ENCODE measurements around the gene LTBP1. TPM values are rescaled to one million over a fixed set of nuclear protein-coding genes. Genes with fewer than 3 reads are reported as not detected.

The LTBP1 gene
- total and polyA plus RNA-seq, 2 experiments from 2014 or later, result 15.7 to 49.8 TPM

DNA sequence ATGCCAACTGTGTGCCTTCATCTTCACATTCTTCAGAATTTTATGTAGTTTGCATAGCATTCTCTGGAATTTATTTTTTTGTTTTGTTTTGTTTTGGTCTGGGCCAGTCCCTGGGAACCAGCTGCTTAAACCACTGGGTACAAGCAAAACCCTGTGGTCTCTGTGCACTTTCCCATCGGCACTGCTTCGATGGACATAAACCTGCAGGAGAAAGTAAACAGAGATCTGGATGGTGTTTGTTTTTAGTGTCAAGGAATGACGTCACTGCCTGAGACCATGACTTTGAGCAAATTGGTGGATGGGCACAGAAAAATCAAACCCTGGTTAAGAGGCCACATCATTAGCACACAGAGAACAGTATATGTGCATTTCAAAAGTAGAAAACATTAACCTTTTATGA is 465.0 kb downstream of the LTBP1 start:
- H3K4me2 ChIP-seq, result no peak overlapping the region
- no peak for DNase-seq (ENCODE audit: low spot score)

DNA sequence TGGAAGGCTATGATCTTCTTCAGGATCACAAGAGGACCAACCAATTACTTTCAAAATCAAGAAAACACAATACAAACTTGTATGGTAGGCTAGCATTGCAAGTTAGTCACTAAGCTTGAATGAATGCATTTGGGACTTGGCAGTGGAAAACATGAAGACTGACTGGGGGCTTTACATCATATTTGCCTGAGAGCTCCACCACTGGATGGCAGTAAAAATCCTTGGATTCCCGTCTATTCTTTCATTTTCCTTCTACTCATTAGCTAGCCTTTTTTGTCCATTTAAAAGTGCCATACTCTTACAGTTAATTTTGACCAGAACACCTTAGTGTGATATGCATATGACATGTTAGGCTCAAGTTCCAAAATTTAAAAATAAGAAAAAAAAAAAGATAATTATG is 466.2 kb downstream of the LTBP1 start:
- ATAC-seq (peak; percentile 35; the same call in 1 of the 3 replicates), DNase-seq (ENCODE audit: low spot score) (peak; percentile 54)
- H3K4me1 Mint-ChIP-seq, result no peaks in the 10 kb centered on the region
- no peaks in the 10 kb centered on the region for H3K4me1 ChIP-seq (ENCODE audit: insufficient read depth)
- no peaks in the 10 kb centered on the region for H3K79me2 ChIP-seq (replicated peaks; ENCODE audit: insufficient read depth)
- 0 out of 2 replicates have a peak, but pooled peaks cover 7% of the 10 kb centered on the region for H3K36me3 ChIP-seq (ENCODE audit: insufficient read depth)
- H3K27ac Mint-ChIP-seq, result no peak overlapping the region
- TF ChIP-seq, protein P1, sequence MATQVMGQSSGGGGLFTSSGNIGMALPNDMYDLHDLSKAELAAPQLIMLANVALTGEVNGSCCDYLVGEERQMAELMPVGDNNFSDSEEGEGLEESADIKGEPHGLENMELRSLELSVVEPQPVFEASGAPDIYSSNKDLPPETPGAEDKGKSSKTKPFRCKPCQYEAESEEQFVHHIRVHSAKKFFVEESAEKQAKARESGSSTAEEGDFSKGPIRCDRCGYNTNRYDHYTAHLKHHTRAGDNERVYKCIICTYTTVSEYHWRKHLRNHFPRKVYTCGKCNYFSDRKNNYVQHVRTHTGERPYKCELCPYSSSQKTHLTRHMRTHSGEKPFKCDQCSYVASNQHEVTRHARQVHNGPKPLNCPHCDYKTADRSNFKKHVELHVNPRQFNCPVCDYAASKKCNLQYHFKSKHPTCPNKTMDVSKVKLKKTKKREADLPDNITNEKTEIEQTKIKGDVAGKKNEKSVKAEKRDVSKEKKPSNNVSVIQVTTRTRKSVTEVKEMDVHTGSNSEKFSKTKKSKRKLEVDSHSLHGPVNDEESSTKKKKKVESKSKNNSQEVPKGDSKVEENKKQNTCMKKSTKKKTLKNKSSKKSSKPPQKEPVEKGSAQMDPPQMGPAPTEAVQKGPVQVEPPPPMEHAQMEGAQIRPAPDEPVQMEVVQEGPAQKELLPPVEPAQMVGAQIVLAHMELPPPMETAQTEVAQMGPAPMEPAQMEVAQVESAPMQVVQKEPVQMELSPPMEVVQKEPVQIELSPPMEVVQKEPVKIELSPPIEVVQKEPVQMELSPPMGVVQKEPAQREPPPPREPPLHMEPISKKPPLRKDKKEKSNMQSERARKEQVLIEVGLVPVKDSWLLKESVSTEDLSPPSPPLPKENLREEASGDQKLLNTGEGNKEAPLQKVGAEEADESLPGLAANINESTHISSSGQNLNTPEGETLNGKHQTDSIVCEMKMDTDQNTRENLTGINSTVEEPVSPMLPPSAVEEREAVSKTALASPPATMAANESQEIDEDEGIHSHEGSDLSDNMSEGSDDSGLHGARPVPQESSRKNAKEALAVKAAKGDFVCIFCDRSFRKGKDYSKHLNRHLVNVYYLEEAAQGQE (IDR thresholded peaks at IDR 0.05; ENCODE audit: unreplicated experiment), result no peak
- TF ChIP-seq, protein P2, sequence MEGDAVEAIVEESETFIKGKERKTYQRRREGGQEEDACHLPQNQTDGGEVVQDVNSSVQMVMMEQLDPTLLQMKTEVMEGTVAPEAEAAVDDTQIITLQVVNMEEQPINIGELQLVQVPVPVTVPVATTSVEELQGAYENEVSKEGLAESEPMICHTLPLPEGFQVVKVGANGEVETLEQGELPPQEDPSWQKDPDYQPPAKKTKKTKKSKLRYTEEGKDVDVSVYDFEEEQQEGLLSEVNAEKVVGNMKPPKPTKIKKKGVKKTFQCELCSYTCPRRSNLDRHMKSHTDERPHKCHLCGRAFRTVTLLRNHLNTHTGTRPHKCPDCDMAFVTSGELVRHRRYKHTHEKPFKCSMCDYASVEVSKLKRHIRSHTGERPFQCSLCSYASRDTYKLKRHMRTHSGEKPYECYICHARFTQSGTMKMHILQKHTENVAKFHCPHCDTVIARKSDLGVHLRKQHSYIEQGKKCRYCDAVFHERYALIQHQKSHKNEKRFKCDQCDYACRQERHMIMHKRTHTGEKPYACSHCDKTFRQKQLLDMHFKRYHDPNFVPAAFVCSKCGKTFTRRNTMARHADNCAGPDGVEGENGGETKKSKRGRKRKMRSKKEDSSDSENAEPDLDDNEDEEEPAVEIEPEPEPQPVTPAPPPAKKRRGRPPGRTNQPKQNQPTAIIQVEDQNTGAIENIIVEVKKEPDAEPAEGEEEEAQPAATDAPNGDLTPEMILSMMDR (conservative IDR thresholded peaks at IDR 0.05; ENCODE audit: low read depth in 2 of 2), result peak; percentile 55 to 71
- no peaks in the 10 kb centered on the region for H3K9me2 ChIP-seq (ENCODE audit: insufficient read depth)
- H4K20me1 ChIP-seq (replicated peaks; ENCODE audit: insufficient read depth), result no peaks in the 10 kb centered on the region
- no peak overlapping the region for H3K4me2 ChIP-seq
- H3F3A ChIP-seq (replicated peaks; ENCODE audit: low read depth), result no peaks in the 10 kb centered on the region
- H3K27ac ChIP-seq (ENCODE audit: low read depth), result no peak overlapping the region
- no peak overlapping the region for H3K4me3 Mint-ChIP-seq
- no peaks in the 10 kb centered on the region for H3K27me3 ChIP-seq (ENCODE audit: insufficient read depth)
- H2AFZ ChIP-seq, result no peak overlapping the region
- H3K9me3 Mint-ChIP-seq, result peaks cover 8% of the 10 kb centered on the region
- H3K4me3 ChIP-seq, result no peak overlapping the region
- peaks cover 10% of the 10 kb centered on the region; the same call in 2 of the 3 replicates for H3K36me3 Mint-ChIP-seq (ENCODE audit: low read depth)
- peaks cover 4% of the 10 kb centered on the region for H3K27me3 Mint-ChIP-seq (ENCODE audit: insufficient read depth, low read depth, poor library complexity)

More for the DNA sequence above, 465.0 kb downstream of the LTBP1 start:
- H3K27ac ChIP-seq (ENCODE audit: low read depth), result no peak overlapping the region
- TF ChIP-seq EZH2phosphoT487 (IDR thresholded peaks at IDR 0.05; ENCODE audit: unreplicated experiment), result no peak
- TF ChIP-seq CREB1 (CRISPR knock-in tag; IDR thresholded peaks at IDR 0.05; ENCODE audit: low read depth), result no peak
- TF ChIP-seq ZNF331 (CRISPR knock-in tag; IDR thresholded peaks at IDR 0.05; ENCODE audit: low read depth), result no peak
- TF ChIP-seq STAT1 (IDR thresholded peaks at IDR 0.05; ENCODE audit: unreplicated experiment), result no peak
- TF ChIP-seq, protein P1 (IDR thresholded peaks at IDR 0.05; ENCODE audit: unreplicated experiment), result no peak
- TF ChIP-seq NANOG (IDR thresholded peaks at IDR 0.05; ENCODE audit: borderline replicate concordance), result no peak
- Mint-ChIP-seq H3K27me3 (ENCODE audit: insufficient read depth, low read depth, poor library complexity) (peaks cover 7% of the 10 kb centered on the region), H3K4me3 (no peak overlapping the region), H3K9me3 (peaks cover 13% of the 10 kb centered on the region), H3K36me3 (ENCODE audit: low read depth) (peaks cover 13% of the 10 kb centered on the region; the same call in 2 of the 3 replicates), H3K27ac (no peak overlapping the region), H3K4me1 (no peaks in the 10 kb centered on the region)
- H3K4me1 ChIP-seq (ENCODE audit: insufficient read depth), result no peaks in the 10 kb centered on the region
- peak overlapping the region; percentile 70 for H2AFZ ChIP-seq
- no peak overlapping the region for H3K4me3 ChIP-seq
- no peaks in the 10 kb centered on the region for H3F3A ChIP-seq (replicated peaks; ENCODE audit: low read depth)
- no peaks in the 10 kb centered on the region for H4K20me1 ChIP-seq (replicated peaks; ENCODE audit: insufficient read depth)
- H3K27me3 ChIP-seq (ENCODE audit: insufficient read depth), result no peaks in the 10 kb centered on the region
- 0 out of 2 replicates have a peak, but pooled peaks cover 7% of the 10 kb centered on the region for H3K36me3 ChIP-seq (ENCODE audit: insufficient read depth)
- H3K79me2 ChIP-seq (replicated peaks; ENCODE audit: insufficient read depth), result no peaks in the 10 kb centered on the region
- no peak for ATAC-seq
- H3K9me2 ChIP-seq (ENCODE audit: insufficient read depth), result no peaks in the 10 kb centered on the region

All from GM23338 (cell line).